Stimulated activated CD8-positive, alpha-beta memory T cell treated with anti-CD3 and anti-CD28 coated beads, Interleukin-4, amount 100 ng/mL, for 4 hours (primary cell): ENCODE results near the gene WIPF1.
A peak's percentile ranks its signal among the peaks of the same experiment; 100 is the strongest.

Experiments used
- DNase-seq, 2 donors: peaks; one replicate each; pipeline ENCODE4 v3.0.0-alpha.2; 2020; ENCODE audit warnings: low read depth in 2 of 2, low spot score in 1 of 2

WIPF1 gene, protein sequence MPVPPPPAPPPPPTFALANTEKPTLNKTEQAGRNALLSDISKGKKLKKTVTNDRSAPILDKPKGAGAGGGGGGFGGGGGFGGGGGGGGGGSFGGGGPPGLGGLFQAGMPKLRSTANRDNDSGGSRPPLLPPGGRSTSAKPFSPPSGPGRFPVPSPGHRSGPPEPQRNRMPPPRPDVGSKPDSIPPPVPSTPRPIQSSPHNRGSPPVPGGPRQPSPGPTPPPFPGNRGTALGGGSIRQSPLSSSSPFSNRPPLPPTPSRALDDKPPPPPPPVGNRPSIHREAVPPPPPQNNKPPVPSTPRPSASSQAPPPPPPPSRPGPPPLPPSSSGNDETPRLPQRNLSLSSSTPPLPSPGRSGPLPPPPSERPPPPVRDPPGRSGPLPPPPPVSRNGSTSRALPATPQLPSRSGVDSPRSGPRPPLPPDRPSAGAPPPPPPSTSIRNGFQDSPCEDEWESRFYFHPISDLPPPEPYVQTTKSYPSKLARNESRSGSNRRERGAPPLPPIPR

DNA sequence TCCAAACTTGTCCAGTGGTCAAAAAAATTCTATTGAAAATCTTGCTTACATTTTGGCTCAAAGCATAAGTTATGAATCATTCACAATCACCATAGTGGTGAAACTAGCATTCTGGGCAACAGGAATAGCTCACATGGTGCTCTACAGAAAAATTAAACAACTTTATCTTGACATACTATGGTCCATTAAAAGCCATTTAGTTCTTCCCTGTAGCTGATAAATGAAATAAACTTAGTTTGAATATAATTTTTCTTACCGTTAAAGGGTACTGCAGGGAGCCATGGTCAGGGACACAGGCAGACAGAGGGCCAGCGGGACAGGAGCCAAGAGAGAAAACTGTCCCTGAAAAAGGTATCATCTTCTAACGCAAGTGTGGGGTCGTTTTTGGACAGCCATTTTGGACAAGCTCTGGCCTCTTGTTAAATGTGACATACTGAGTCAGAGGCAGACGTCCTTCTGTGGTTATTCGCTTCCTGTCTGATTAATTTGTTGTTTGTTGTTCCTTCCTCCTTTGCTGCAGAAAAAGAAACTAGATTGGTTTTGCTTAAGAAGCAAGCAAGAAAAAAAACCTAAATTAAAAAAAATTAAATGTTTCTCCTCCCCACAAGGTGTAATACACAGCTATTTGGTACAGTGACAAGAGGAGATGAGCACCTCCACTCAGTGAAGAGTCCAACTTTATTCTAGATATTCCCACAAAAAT lies at the start of gene WIPF1:
Gene WIPF1 (minus strand): TSS at position 460 of the 703 bp plus-strand sequence. CDS start 12,231 bp downstream, outside the sequence.
- DNase-seq, result peak in 1 of 2 donors; percentile 27

DNA sequence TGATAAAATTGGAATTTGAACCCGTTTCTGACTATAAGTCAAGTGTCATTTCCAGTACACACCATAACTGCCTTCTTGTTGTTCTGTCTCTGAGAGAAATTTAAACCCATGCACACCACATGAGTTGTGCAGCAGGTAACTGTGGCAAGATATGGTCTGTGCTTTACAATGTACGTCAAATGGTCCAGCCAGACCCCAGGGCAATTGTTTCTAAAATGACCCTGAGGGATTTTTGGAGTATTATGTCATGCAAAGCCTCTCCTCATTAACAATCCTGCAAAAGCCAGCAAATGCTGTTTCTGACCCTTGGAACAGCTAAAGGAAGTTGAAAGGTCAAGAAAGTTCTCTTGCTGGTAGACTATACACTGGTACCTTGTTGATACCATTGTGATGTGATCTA lies 47.7 kb upstream of the WIPF1 start:
- DNase-seq, result no peak

DNA sequence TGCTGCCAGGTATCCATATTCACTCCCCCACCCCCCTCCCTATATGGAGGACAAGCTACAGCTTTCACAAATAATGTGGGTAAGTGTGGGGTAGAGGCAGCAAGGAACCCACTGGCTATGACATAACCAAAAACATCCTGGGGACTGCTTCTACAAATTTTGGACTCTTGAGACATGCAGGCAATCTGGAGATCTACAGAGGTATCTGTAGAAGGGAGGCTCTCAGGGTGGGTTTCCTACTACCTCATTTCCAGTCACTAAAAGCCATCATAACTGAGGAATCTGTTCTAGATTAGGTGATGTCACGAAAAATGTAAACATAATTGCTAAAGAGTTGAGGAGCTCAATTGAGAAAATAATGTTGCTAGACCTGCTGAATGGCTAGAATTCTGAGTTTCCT lies 46.8 kb upstream of the WIPF1 start:
- no peak for DNase-seq

DNA sequence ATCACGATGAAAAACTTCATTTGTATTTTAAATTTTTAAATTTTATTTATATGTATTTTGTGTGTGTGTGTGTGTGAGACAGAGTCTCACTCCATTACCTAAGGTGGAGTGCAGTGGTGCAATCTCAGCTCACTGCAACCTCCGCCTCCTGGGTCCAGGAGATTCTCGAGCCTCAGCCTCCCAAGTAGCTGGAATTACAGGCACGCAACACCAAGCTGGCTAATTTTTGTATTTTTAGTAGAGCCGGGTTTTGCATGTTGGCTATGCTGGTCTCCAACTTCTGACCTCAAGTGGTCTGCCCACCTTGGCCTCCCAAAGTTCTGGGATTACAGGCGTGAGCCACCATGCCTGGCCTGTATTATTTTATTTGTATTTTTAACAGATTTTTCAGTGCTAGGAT lies 45.8 kb upstream of the WIPF1 start:
- no peak for DNase-seq

DNA sequence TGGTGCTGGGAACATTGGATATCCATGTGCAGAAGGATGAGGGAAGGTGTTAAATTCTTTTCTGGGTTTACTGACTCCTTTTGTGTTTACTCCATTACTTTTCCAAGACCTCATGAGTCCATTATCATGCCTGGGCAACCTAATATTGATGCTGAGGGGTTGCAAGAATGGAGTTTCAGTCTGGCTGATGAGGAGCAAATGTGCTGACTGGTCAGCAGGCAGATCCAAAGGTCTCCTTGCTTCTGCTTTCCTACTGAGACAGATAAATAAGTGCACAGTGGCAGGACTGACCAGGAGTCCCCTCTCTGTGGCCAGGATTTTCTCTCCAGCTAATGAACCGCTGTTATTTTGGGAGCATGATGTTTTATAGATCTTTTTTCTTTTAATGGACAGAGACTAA lies 43.6 kb upstream of the WIPF1 start:
- no peak for DNase-seq

DNA sequence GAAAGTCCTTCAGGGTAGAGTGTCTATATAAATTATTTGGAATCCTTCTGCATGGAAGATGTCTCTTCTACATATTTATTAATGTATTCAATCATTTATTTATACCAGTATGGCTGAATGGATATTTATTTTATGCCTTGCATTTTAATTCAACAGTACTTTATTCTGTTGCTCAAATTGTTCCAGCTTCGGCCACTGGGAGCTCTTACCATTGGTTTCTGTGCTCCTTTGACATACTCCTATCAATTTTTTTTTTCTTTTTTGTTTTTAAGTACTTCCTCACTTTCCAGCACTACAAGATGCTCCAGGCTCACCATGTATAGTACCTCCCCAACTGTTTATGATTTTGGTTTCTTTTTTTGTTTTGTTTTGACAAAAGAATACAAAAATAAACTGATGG lies 39.4 kb upstream of the WIPF1 start:
- no peak for DNase-seq

DNA sequence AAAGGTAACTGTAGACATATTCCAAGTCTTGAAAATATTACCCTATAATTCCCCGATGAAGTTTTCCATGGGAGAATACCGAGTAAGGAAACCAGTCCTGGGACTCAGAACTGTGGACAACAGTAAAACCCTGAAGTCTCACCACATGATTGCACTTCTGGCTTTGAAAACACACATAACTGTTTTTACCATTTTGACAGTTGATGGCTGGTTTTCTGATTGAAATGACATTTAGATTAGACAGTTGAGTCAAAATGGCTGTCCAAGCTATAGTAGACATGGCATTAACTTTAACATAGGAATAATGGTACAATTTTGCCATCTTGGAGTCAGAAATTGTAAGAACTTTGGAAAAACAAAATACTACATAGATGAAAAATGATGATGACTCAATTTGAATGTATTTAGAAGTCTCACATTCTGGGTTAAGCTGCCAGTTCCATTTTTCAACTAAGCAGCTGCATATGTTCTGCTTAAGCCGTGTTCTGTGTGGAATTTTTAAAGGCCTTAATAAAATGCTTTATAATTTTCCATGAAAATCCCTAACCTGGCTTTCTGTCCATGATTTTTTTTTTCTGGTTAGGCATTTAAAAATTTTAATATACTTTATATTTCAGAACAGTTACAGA lies 38.3 kb upstream of the WIPF1 start:
- DNase-seq, result no peak

DNA sequence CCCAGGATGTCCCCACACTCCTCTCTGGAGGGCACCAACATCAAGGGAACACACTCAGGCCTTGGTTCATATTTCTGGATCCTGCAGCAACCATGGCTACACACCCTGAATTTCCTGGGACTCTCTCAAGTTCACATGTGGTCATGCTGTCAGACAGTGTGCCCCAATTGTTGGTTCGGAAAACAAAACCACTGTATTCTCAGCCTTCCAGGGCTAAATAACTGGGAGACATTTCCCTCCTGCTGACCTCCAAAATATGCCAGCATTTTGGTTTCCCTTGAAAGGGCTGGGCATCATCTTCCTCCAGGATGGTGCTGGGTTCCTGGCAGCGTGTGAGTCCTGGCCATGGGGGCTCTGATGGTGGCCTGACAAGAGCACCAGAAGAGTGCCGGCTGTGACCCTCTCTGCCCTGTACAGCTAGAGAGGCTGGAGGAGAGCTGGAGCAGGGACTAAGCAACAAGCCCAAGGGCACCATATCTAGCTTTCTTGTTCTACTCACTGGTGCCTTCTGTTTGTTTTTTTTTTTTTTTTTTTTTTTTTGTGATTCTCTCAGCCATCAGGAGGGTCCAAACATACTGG lies 37.5 kb upstream of the WIPF1 start:
- DNase-seq, result no peak

DNA sequence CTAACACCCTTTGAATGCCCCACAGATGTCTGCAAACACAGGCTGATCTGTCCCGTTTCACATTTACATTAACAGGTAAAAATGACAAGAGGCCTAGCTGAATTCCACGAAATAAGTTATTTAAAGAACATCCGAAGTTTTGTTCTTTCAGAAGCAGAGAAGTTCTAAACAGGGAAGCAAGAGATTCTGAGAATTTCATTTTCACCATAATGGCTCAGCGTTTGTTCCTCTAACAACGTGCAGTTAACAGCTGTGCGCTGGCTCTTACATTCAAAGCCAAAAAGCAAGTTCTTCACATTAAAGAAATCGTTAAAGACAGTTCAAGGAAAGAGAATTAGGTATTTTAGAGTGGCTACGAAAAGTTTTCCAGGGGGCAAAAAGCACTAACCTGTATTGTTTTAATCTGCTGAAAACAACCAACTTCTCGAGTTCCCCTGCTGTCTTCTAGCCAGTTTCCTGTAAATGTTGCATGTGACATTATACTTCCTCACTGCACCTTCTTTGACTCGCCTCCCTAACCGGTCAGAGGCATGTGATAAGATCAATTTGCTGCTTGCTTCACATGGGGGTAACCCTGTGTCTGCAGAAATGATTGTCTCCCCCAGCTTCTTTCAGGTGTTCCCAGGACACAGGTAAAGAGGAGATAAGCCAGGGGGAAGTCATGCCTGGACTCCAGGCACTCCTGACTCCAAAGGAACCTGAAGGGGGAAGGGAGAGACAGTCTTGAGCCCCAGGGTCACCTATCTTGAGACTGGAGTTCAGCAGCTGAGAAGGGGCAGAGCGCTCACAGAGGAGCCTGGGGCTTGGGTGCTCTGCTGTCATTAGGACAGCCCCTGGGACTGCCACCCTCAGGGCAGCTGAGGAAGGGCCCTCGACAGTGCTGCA lies 36.8 kb upstream of the WIPF1 start:
- DNase-seq, result peak in 1 of 2 donors; percentile 9

DNA sequence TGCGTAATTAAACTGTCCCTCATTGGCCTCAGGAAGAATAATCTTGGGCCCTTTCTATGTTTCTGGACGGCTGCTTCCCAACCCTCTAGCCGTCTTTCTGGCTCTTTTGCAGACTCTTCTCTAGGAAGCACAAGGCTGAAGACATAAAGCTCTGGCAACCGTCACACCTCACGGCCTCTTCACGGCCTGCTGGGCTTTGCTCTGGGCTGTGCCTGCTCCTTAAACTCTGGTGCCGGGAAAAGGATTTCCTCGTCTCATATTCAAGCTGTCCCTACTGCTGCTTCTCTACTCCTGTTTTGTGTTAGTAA lies 36.0 kb upstream of the WIPF1 start:
- no peak for DNase-seq

DNA sequence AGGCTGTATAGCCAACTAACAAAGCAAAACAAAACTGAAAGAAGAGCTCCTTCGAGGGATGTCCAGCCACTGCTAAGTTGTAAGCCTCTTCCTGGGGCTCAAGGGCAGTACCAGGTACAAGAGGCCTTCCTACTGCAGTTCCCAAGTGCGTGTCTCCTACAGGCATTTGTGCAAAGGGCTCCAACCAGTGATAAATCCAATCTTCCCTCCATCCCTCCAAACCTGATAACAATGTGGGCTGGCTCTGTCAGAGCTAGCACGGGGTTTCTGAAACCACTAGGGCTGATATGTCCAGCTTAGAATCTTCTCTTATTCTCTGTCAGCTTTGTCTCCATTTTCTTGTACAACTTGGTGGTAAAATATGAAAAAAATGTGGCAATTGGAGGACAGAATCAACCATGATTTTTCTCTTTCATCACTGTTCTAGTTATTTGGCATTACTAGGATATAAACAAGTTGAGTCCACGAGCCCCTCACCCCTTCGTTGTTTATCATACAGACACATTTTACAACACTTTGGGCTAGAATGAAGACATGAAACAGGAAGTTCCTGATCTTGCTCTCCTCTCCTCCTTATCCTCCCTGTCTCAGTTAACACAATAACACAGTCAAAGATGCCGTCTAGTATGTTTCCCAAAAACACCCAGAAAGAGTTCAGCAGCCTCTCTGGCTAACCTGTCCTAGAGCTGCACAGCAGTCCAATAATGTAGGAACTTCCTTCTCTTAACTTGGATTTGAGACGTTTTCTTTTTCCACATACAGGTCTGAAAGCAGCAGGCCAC lies 35.4 kb upstream of the WIPF1 start:
- DNase-seq, result no peak

DNA sequence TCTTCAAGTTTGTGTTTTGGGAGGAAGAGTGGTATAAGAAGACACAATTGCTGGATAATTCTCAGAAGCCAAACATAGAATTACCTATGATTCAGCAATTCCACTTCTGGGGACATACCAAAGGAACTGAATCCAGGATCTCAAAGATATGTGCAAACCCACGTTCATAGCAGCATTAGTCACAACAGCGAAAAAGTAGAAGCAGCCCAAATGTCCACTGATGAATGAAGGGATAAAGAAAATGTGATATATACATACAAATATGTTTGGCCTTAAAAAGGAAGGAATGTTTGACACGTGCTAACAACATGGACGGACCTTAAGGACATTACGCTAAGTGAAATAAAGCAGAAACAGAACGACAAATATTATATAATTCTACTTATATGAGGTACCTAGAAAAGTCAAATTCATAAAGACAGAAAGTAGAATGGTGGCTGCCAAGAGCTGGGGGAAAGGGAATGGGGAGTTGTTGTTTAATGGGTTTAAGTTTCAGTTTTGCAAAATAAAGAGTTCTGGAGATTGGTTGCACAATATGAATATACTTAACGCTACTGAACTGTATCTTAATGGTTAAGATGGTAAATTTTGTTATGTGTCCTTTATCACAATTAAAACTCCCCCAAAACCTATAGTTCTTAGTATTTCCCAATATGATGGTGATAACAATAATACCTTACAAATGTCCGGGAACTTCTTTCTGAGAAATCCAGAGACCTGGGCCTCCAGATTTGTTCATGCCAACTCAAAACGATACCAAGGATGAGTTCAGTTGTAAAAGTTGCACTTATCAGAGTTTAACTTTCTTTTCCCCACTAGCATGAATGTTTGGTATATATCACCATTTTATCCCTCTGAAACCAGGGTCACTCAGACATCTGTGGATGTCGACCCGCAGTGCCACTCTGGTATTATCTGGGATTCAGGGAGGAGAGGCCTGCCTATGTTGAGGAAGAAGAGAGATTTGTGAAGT lies 33.7 kb upstream of the WIPF1 start:
- no peak for DNase-seq

DNA sequence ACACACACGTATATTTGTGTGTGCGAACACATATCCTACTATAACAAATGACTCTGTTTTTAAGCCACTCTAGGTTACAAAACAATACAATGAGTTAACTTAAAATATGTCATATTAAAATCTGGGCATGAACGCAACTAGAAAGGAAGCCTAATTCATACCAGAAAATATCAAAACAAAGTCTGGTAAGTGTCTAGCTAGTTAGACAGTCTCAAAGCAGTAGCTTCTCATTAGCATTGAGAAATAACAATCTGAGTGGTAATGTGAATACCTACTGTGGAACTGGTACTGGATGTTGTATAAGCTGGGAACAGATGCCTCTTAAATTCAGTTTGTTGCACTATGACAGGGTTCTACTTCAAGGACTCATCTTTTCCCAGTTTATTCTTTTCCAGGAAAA lies 32.5 kb upstream of the WIPF1 start:
- no peak for DNase-seq

DNA sequence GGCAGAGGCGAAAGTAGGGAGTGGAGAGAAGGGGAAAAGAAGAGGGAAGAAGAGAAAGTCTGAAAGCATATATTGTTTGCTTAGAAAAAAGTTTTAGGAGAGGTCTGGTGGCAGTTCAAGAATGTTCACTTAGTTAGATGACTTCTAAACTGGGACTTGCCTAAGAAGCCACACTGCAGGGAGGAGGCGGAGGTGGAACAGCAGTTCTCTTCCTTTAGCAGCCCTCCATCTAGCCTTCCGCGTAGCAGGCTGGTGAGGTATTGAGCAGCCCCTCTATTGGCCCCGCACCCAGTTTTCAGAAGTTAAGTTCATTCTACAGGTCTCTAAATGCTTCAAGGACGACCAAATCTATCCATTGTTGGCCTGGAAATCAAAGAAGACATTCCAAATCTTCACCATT lies 31.9 kb upstream of the WIPF1 start:
- no peak for DNase-seq

DNA sequence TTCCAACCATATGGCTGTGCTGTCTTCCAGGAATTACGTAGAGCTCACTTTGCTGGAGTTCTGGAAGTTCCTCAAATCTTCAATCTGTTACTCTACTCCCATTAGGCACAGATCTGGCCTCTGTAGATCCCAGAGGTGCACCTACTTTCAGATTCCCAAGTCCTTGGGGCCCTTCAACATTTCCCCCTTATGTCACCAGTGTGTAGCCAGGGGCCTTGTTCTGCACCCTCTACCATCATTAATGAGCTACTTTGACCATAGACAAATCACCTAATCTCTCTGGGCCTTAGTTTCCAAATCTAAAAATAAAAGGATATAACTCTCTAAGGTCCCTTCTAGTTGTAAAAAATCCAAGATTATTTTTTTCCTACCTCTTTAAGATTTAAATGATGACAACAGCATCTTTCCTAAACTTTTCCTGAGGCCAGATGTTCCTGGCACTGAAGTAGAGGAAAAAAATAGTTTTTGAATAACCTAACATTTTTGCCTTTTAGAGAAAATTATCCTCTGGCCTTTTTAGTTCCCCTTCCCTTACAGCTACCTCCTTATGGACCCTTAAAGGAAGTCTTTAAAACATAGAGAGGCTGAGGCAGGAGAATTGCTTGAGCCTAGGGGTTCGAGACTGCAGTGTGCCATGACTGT lies 31.0 kb upstream of the WIPF1 start:
- no peak for DNase-seq

DNA sequence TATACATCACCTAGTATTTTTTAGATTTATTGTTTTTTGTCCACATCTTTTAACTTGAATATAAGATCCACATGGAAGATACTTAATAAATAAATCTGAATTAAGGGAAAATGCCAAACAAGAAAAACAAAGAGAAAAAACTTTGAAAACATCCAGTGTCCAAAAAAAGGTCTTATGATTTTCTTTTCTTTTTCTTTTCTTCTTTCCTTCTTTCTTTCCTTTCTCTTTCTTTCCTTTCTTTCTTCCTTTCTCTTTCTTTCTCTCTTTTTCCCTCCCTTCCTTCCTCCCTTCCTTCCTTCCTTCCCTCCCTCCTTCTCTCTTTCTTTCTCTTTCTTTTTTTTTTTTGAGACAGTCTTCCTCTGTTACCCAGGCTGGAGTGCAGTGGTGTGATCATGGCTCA lies 29.6 kb upstream of the WIPF1 start:
- no peak for DNase-seq

DNA sequence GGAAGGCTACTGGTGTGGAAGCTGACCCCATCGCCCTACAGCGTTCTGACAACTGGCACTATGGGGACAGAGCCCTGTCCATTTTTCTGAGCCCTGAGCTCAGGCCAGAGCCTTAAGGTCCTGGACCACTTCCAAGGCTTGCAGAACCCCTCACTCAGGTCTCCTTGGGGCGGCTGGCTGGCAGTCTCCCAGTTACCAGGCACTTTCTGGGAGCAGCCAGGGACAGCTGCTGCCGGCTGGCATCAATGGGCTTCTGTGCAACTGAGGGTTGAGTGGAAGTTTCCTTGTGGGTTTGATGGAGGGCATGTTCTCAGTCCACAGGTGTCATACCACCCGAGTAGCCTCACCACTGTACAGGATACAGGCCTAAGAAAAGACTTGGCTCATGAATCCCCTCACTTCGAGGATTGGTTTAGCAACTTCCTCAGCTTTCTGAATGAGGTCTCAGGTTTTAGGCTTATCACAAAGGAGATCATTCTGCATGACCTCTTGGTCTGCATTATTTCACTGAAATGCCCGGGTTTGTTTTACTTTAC lies 27.4 kb upstream of the WIPF1 start:
- no peak for DNase-seq

DNA sequence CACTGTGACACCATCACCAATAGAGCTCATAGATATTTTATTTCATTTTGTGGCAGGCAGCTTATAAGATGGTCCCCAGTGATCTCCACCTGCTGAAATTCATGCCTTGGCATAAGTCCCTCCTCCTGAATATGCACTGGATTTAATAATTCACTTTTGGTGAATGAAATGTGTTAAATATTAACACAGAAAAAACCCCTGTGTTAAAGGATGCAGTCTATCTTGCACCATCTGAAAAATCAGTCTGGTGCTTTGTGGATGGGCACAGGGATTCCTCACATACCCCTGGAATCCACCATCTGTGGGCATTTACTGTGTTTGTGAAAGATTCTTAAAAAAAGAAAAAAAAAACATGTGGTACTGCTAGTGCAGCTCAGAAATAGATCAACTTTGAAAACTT lies 26.1 kb upstream of the WIPF1 start:
- DNase-seq, result no peak
